HG03103 (cell line): ENCODE measurements around the gene ZNF385B.
"Not testable (repeated sequence)": the region's sequence is repeated elsewhere in the genome, so short reads cannot be mapped to it uniquely, and the experiment has no call there.

Experiments used
- ATAC-seq: cut with Tn5 transposase; IDR thresholded peaks from one replicate; pipeline ENCODE4 v1.9.1; 2021; ENCODE audit warnings: low read depth; ENCODE audit not compliant: unreplicated experiment

Gene ZNF385B

DNA sequence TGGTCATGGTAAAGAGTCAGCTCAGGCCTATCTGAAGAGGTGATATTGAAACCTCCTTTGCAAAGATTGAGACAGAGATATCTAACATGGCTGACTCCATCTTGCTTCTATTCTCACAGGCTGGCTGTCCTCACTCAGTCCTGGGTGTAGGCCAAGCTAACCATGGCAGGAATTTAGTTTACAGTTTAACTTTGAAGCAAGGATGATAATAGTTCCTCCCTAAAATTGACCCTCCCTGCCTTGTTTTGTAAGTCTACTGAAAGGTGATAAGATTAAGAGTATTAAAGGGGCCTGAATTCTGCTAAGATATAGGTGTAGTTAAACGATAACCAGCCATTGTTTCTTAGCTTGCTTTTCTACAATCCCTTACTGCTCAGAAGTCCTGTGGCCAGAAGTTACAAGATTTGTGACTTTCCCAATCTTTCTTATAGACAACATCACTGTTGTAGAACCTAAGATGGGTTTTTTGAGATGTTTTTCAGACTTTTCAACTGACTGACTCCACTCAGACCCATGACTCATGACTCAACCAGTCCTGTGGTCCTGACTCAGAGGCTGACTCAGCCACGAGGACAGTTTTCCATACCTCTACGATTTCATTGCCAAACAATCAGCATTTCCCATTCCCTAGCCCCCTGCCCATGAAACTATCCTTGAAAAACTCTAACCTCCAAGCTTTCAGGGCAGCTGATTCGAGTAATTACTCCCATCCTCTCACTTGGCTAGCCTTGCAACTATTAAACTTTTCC lies 401.1 kb downstream of the ZNF385B start:
- ATAC-seq: no peak

DNA sequence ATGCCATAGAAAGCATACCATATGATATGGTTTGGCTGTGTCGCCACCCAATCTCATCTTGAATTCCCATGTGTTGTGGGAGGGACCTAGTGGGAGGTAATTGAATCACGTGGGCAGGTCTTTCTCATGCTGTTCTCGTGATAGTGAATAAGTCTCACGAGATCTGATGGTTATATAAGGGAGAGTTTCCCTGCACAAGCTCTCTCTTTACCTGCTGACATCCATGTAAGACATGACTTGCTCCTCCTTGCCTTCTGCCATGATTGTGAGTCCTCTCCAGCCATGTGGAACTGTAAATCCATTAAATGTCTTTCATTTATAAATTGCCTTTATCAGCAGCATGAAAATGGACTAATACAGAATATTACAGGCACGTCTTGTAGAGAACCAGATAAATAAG lies 403.3 kb downstream of the ZNF385B start:
- not testable (repeated sequence) for ATAC-seq

DNA sequence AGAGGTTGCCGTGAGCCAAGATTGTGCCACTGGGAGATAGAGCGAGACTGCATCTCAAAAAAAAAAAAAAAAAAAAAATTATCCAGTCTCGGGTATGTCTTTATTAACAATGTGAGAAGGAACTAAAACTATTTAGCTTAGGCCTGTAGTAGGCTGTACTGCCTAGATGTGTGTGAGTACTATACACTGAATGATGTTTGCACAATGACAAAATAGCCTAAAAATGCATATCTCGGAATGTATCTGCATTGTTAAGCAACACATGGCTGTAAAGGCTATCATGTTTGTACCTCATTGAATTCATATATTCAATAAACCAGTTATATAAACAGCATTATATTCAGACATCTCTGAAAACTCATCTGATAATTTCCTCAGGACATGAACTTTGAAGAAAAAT lies 405.6 kb downstream of the ZNF385B start:
- ATAC-seq: no peak

DNA sequence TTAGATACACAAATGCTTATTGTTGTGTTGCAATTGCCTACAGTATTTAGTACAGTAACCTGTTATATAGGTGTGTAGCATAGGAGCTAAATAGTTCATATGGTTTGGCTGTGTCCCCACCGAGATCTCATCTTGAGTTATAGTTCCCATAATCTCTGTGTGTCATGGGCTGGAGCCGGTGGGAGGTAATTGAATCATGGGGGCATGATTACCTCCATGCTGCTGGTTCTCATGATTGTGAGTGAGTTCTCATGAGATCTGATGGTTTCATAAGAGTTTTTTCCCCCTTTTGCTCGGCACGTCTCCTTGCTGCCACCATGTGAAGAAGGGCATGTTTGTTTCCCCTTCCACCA lies 406.3 kb downstream of the ZNF385B start:
- ATAC-seq: no peak

DNA sequence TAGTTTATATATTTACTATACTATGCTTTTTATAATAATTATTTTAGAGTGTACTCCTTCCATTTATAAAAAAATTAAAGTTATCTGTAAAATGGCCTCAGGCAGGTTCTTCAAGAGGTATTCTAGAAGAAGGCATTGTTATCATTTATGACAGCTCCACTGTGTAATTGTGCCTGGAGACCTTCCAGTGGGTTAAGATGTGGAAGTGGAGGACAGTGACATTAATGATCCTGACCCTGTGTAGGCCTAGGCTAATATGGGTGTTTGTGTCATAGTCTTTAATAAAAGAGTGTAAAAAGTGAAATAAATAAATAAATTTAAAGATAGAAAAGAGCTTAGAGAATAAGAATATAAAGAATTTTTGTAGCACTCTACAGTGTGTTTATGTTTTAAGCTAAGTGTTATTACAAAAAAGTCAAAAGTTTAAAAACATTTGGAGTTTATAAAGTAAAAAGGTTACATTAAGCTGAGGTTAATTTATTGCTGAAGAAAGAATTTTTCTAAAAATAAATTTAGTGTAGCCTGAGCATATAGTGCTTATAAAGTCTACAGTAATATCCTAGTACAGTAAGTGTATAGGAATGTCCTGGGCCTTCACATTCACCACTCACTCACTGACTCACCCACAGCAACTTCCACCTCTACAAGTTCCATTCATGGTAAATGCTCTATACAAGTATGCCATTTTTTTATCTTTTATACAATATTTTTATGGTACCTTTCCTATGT lies 406.8 kb downstream of the ZNF385B start:
- ATAC-seq: no peak

DNA sequence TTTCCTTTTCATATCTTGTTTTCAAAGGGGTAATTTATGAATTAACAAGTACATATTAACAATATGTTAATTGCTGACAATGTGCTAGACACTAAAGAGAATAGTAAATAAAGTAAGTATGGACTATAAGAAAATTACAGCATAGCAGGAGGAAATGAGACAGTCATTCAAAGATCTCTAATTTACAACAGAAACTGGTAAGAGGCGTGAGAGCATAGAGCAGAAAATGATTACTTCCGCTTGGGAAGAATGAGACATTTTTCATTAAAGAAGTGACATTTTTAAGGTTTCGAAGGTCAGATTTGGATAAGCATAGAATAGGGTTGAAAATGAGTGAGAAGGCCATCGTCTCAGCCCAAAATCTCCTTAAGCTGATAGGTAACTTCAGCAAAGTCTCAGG lies 412.4 kb downstream of the ZNF385B start:
- peak; percentile 84 for ATAC-seq

DNA sequence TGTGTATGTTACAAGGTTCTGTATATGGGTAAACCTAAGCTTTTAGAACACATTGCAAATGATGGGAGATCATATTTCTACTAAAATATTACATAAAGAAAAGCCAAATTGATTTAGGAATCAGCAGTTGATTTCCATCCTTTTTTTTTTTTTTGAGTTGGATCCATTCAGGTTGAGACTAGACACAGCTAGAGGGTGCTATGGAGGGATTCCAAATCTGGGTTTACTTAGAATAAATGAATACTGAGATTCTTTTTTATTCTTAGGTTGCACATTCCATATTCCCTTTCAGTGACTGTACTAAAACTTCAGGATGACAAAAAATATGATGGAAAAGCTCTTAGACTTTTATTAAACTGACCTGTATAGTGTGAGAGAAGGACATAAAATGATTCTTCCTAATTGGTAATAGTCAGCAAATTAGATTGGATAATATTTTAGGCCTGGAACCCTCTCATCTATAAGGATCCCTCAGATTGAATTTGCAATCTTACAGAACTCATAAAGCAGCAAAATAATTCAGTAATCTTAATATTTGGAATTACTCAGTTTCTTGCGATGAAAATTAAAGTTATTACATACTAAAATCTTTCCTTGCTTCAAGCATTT lies 413.5 kb downstream of the ZNF385B start:
- ATAC-seq: no peak

DNA sequence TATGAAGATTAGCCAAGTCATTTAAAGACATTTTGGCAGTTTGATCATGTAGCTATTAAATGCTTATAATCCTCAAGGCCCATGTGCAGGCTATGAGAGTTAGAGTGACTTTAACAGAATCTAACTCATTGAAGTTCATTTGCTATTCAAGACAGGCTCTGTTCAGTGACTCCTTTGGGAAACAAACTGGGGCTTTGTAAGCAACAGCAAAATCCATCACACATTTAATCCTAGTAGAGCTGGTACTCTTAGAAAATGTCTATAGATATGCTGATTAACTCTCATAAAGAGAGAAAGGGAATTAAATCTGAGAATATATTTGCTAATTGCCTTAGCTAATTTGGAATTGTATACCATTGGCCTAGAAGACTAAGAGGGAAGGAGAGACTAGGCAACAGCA lies 414.0 kb downstream of the ZNF385B start:
- no peak for ATAC-seq

DNA sequence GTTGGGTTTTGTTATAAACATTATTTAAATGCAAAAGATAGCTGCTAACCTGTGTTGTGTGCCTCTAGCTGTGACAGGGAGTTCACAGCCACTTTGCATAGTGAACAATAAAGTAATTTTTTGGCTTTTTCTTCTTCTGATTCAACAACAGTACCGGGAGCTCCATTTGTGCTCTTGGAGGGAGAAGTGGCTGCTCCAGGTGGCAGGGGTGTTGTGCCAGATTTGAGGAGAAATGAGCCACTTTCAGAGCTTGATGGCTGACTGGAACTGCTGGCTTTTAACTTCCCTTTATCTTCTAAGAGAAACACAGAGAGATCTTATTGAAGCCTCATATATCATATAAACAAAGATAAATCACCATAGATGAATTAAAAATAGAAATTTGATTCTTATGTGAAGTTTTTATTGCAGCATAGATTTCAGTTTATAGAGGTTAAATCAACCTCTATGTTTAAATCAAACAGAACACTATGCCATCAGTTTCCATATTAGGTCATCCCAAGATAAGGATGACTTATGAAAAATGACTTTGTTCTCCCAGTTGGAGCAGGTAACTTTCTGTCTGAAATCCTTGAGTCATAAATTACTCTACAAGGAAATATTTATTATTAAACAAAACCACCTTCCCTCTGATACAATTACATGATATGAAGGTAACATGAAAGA lies 414.8 kb downstream of the ZNF385B start:
- no peak for ATAC-seq

DNA sequence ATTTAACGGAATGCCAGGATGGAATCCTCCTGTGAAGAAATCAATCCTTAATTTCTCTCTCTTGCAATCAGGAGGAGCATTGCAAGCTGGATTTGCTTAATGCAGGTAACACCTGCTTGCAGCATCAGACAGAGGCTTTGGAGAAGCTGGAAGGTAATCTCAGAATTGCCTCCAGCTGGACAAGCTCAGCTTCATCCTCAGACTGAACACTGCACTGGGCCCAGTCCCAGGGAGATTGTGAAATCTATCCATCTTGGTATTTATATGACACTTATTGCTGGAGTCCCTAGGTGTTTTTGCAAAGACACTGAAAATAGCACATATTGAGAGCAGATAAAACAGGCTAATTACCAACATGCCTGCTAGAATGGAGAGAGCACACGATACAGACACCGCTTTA lies 417.4 kb downstream of the ZNF385B start:
- no peak for ATAC-seq

DNA sequence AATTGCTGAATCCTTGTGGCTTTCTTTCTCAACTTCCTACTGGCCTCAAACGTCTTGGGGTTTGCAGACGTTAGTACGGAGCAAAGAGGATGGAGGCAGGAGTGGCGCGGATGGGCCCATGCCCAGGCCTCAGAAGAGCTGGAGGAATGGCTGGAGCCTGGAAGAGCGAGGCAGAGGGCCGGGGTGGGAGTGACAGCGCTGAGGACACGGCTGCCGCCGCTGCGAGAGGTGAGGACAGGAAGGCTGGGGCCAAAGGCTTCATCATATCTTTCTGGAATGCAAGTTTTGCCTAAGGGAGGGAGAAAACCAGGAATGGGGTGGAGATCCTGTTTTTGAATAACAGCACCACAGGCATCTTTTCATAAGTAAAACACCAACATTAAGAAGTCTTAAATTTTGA lies 418.2 kb downstream of the ZNF385B start:
- no peak for ATAC-seq

DNA sequence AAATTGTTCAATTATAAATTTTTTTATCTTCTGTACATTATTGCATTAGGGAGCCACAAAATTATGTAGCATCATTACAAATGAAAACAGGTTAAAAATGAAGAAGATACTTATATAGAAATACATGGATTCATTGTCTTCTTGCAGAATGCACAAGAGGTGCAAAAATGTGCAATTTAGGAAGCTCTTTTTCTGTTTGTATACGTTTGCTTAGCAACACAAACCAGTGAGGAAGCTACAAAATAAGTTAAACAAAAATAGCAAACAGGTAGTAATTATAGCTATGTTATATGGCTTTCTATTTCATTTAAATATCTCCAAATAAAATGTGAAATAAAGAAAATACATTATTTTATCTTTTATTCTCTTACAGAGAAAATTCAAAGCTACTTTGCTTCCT lies 419.2 kb downstream of the ZNF385B start:
- no peak for ATAC-seq

DNA sequence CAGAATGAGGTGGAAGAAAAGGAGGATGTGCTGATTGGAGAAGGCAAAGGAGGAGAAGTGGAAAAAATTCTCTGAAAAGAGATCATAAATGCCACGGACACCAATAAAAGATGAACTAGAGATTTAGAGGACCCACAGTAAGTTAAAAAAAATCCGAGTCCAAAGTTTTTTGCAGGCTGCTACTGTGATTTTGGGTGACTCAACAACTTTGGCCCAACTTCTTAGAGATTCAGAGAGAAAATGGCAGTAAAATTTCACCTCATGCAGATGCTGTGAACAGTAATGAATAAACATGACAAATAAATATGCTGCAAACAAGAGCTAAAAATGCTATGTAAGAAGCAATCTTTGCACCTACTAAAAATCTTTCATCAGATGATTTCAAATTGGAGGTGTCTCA lies 419.9 kb downstream of the ZNF385B start:
- ATAC-seq: no peak

DNA sequence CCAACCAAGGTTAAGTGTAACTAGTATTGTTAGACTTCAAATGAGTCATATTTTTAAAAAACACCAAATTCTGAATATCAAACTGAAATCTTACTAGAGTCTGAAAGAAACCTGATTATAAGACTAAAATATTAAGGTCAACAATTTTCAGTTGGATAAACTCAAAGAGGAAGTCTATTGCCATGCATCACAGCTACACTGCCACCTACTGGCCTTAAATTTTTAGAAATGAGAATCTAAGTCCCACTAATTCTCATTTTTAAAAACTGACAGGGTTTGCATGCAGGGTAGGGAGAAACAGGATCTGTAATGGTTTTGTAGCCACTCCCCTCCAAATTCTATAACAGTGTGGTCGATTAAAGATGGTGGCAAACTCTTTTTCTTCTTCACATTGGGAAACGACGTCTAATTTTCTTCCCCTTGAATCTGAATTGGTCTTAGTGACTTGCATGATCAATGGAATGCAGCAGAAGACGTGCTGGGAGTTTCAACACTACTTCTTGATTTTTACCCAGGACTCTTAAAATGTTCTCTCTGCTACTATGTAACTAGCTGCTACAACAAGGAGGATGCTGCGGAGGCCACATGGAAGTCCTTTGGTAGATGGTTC lies 420.7 kb downstream of the ZNF385B start:
- no peak for ATAC-seq

DNA sequence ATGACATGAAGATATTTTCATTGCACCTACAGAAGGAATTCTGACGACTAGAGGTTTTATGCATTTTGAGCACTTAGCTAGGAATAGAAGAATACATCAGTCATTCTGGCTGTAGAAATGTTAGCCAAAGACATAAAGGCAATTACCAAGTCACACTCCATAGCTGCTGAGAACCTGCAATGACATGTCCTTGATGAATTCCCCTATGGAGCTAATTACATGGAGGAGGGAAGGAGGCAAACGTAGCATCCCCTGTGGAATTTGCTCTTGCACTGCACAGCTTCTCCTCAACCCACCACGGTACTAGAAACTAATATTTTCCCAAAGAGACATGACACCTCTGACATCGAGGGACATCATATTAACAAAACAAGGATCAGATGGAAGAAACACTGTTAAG lies 422.8 kb downstream of the ZNF385B start:
- ATAC-seq: no peak

DNA sequence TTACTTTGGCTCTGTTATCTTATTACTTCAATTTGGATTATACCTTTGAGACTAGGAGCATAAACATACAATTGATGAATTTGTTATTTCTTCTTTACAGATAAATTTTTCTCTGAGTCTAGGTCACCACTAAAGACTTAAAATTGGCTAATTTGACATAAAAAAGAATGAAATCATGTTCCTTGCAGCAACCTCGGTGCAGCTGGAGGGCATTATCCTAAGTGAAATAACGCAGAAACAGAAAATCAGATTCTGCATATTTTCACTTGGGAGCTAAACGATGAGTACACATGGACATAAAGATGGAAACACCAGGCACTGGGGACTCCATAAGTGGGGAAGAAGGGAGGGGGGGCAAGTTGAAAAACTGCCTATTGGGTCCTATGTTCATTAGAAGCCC lies 424.0 kb downstream of the ZNF385B start:
- ATAC-seq: no peak

DNA sequence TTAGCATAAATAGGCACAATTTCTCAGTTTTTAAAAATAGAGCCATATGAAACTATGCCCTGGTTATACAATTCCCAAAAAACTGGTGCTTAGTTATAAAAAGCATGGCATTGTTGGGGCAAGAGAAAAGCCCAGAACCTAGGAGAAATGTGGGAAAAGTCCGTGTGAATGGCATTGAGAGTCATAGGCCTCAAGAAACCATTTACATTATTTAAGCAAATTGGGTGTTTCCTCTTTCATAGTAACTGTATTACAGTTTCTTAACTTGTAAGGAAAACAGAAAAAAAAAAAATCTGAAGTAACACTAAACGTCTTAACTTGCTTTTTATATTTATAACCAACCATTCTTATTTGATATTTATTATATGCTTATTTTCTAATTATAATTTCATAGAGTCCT lies 425.8 kb downstream of the ZNF385B start:
- no peak for ATAC-seq

DNA sequence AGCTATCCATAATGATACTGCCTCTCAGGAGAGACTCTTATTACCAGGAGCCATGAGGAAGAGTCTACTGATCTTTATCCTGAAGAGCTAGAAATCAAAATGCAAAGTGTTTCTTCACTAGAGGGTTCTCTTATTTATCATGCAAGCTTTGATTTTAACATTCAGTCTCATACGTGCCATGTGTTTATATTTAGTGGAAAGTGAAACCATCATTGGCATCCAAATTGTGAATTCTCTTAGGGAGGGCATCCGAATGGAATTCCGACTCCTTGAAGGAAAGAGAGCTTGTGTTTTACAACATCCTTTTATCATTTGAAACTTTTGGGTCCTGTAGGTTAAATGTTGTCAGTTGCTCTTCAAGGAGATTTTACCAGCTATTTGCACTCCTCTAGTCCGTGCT lies 426.4 kb downstream of the ZNF385B start:
- ATAC-seq: no peak

DNA sequence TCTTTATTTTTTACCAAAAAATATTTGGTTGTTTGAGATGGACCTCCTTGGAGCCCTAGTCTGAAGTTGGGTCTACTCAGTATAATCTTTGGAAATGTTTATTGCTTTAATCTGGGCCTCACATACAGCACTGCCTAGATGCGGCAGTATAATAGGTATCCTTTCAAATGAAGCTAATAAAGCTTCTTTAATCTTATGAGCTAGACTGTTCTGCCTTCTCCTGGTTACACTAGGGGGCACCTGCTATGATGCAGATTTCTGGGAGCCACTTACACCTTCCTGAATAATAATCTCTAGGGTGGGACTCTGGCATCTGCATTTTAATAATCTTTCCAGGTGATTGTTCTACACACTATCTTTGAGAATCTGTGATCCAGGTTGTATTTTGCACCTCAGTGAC lies 427.1 kb downstream of the ZNF385B start:
- no peak for ATAC-seq

DNA sequence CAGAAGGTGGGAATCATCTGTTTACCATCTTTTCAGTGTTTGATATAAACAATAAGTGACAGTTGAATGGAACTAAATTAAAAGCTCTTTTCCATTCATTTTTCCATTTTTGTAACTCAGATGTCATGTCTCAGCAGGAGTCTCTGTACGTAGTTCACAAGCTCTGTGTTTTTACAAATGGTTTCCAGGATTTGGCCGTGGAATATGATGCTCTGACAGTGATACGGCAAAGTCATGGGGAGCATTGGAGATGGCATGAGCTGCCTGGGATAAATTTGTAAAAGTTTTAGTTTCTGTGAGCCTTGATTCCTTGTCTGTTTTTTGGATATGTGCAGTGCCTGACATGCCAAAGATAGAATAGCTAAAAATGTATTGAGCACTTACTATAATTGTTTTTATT lies 428.7 kb downstream of the ZNF385B start:
- no peak for ATAC-seq

DNA sequence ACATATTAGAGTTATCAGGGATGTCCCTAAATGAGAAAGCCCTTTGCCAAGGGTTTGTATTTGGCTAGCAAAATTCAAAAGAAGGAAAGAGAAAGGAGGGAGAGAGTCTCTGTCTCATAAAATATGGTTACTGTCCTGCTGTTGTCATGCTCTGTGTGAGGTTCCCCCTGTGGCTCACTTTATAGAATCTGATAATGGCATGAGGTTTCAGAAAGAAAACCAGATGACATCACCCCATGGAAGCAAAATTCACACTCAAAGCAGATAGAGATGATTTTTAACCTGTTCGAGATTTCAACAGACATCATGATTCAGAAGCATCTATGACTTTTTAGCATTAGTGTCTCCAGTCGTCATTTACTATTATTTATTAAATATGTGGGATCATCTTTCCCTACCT lies 431.8 kb downstream of the ZNF385B start:
- ATAC-seq: no peak
